MM.1S (cell line): Measurements from ENCODE around the gene PCP2.
A peak's percentile ranks its signal among the peaks of the same experiment; 100 is the strongest.

ENCODE experiments used
- EZH2 ChIP-seq: fragments of 300-600 bp; sonication (generic); optimal IDR thresholded peaks from 2 replicates; pipeline ENCODE3; 2017; ENCODE audit warnings: low read depth, mild to moderate bottlenecking, antibody characterized with exemption, low read length, mixed read lengths
- EZH2phosphoT487 ChIP-seq: fragments of 300-600 bp; sonication (generic); IDR thresholded peaks from 2 replicates; pipeline ENCODE4 v1.6.1; 2018; ENCODE audit warnings: antibody characterized with exemption, low read length
- TF ChIP-seq, protein P1 (sequence below): fragments of 300-600 bp; sonication (generic); IDR thresholded peaks from 2 replicates; pipeline ENCODE4 v1.5.1; 2016; ENCODE audit warnings: antibody characterized with exemption, low read length, mixed read lengths

DNA sequence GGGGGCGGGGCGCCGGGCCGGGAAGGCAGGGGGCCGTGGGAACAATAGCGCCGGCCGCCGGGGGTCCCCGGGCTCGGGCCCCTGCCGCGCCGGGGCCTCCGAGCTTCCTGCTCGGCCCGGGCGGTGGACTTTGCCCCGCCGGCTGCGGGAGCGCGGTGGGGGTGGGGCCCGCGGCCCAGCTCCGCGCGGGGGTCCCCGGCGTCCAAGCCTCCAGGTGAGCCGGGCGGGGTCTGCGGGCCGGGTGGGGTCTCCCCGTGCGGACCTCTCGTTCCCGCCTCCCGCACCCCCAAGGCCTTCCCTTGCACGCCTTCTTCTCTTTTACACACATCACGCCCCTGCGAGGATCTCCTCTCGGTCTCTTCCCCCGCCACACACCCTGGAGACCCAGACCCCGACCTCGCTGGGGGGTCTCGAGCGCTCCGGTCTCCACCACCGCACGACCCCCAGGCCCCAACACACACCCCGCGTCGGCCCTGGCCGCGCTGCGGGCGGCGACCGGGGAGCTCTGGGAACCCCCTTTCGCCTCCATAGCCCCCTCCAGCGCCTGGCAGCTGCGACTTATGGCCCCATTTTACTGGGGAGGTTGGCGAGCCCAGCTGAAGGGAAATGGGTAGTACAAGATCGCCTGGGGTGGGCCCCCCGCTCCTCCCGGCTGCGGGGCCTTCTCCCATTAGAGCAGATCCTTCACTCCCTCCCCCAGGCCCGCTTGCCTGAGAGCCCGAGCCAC lies 37.1 kb downstream of the PCP2 start:
- TF ChIP-seq, protein P1, sequence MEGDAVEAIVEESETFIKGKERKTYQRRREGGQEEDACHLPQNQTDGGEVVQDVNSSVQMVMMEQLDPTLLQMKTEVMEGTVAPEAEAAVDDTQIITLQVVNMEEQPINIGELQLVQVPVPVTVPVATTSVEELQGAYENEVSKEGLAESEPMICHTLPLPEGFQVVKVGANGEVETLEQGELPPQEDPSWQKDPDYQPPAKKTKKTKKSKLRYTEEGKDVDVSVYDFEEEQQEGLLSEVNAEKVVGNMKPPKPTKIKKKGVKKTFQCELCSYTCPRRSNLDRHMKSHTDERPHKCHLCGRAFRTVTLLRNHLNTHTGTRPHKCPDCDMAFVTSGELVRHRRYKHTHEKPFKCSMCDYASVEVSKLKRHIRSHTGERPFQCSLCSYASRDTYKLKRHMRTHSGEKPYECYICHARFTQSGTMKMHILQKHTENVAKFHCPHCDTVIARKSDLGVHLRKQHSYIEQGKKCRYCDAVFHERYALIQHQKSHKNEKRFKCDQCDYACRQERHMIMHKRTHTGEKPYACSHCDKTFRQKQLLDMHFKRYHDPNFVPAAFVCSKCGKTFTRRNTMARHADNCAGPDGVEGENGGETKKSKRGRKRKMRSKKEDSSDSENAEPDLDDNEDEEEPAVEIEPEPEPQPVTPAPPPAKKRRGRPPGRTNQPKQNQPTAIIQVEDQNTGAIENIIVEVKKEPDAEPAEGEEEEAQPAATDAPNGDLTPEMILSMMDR, result no peak
- TF ChIP-seq EZH2, result peak; percentile 85
- TF ChIP-seq EZH2phosphoT487, result peak; percentile 62; the same call in 1 of the 2 replicates
